Caco-2 (cell line): ENCODE measurements around the gene KLHL18. TPM values are rescaled to one million over a fixed set of nuclear protein-coding genes. Genes with fewer than 3 reads are reported as not detected.
"Not testable (repeated sequence)": the region's sequence is repeated elsewhere in the genome, so short reads cannot be mapped to it uniquely, and the experiment has no call there.

Experiments
- BruUV-seq: library from RNA; stranded (reverse); fragments of 400-500 nt; replicated peaks from 2 replicates; lab custom pipeline; 2021; lab: Mats Ljungman, UMichigan
- CTCF ChIA-PET: fragments of 300-600 bp; sonication (Branson Sonifier 250); formaldehyde crosslinking; loops from one replicate; lab custom pipeline; 2022; ENCODE audit warnings: antibody characterized with exemption; lab: Charles Lee
- POLR2A ChIA-PET: fragments of 300-600 bp; sonication (Branson Sonifier 250); formaldehyde crosslinking; loops from one replicate; lab custom pipeline; 2022; ENCODE audit warnings: antibody characterized with exemption; lab: Charles Lee
- DNase-seq, 2 experiments: peaks; one replicate each; pipeline versions ENCODE4 v3.0.0 to v3.0.0-alpha.2; 2020 to 2022
- H3K27me3 ChIP-seq: replicated peaks from 2 replicates; pipeline ENCODE4 v1.6.0; 2011; ENCODE audit warnings: low read length; ENCODE audit not compliant: control insufficient read depth, insufficient read depth
- H3K36me3 ChIP-seq: 2 replicates; pipeline ENCODE4 v1.5.1; 2011; ENCODE audit warnings: low read length; ENCODE audit not compliant: control insufficient read depth, insufficient read depth
- H3K4me1 ChIP-seq: fragments of 250-450 bp; sonication (Bioruptor Pico); 2 replicates; pipeline ENCODE4 v1.5.1; 2020; ENCODE audit warnings: mild to moderate bottlenecking
- H3K4me3 ChIP-seq: 2 replicates; pipeline ENCODE4 v1.5.1; 2011; ENCODE audit warnings: low read depth, mild to moderate bottlenecking, control low read depth, low read length
- H3K9me3 ChIP-seq: fragments of 250-450 bp; sonication (Bioruptor Pico); 2 replicates; pipeline ENCODE4 v1.5.1; 2020; ENCODE audit warnings: mild to moderate bottlenecking, moderate library complexity
- H3K27ac Mint-ChIP-seq: one replicate; pipeline ENCODE4 v1.8.0; 2022; ENCODE audit warnings: mixed read lengths; ENCODE audit not compliant: unreplicated experiment
- H3K27me3 Mint-ChIP-seq: one replicate; pipeline ENCODE4 v1.8.0; 2022; ENCODE audit warnings: mixed read lengths; ENCODE audit not compliant: insufficient read depth, unreplicated experiment
- H3K36me3 Mint-ChIP-seq: one replicate; pipeline ENCODE4 v1.8.0; 2022; ENCODE audit warnings: mild to moderate bottlenecking, mixed read lengths; ENCODE audit not compliant: insufficient read depth, unreplicated experiment
- H3K4me1 Mint-ChIP-seq: one replicate; pipeline ENCODE4 v1.8.0; 2022; ENCODE audit warnings: low read depth, mixed read lengths; ENCODE audit not compliant: unreplicated experiment
- H3K4me3 Mint-ChIP-seq: one replicate; pipeline ENCODE4 v1.8.0; 2022; ENCODE audit warnings: mild to moderate bottlenecking, moderate library complexity, mixed read lengths; ENCODE audit not compliant: unreplicated experiment
- H3K9me3 Mint-ChIP-seq: one replicate; pipeline ENCODE4 v1.8.0; 2022; ENCODE audit warnings: mixed read lengths; ENCODE audit not compliant: unreplicated experiment
- CTCF ChIP-seq, 2 experiments: fragments of 200-600 bp in 1 of 2; IDR thresholded peaks; 1 replicate in 1 of 2; 2 replicates in 1 of 2; pipeline versions ENCODE4 v1.5.1 to v1.8.0; 2011 to 2022; ENCODE audit warnings: antibody characterized with exemption in 1 of 2, control low read depth in 1 of 2, inconsistent platforms in 1 of 2, low read depth in 1 of 2, low read length in 1 of 2, mild to moderate bottlenecking in 1 of 2, moderate library complexity in 1 of 2; ENCODE audit not compliant: insufficient read depth in 1 of 2, severe bottlenecking in 1 of 2, unreplicated experiment in 1 of 2
- intact Hi-C: fragments of 100-400 bp; cut with micrococcal nuclease; formaldehyde crosslinking; loops from one replicate; pipeline ENCODE4 v1.10.0; 2022; ENCODE audit not compliant: unreplicated experiment
- total RNA-seq: library from RNA; stranded (reverse); gene quantifications from 2 replicates; pipeline ENCODE4 v1.2.3, GENCODE V29; 2022

The KLHL18 gene
- total RNA-seq, 1 experiment from 2014 or later = 29.5 TPM

GRCh38 chr3:47251689-47252088 lies 31.1 kb upstream of the KLHL18 start:
- Mint-ChIP-seq H3K27me3 (no peaks in the 10 kb centered on the region), H3K36me3 (no peaks in the 10 kb centered on the region), H3K4me1 (no peaks in the 10 kb centered on the region), H3K27ac (no peak overlapping the region), H3K4me3 (no peak overlapping the region), H3K9me3 (no peaks in the 10 kb centered on the region)
- CTCF ChIA-PET = interaction anchor here (1.8 kb wide), 1 partner anchor 72 kb away, joined by 11 read pairs; no protein-coding TSS in a partner anchor
- TF ChIP-seq CTCF (IDR thresholded peaks at IDR 0.05; ENCODE audit: insufficient read depth in 1 of 2, low read depth in 1 of 2, low read length in 1 of 2, severe bottlenecking in 1 of 2, unreplicated experiment in 1 of 2) = no peak
- no peaks in the 10 kb centered on the region for H3K9me3 ChIP-seq
- H3K36me3 ChIP-seq = no peaks in the 10 kb centered on the region
- no peak overlapping the region for H3K4me3 ChIP-seq
- no TSS peak for BruUV-seq
- no peak for DNase-seq
- no peaks in the 10 kb centered on the region for H3K4me1 ChIP-seq
- intact Hi-C loops = loop anchor here (2.0 kb wide), 2 partner anchors 31 to 119 kb away; partner anchors contain the start of genes KIF9 and KLHL18
- POLR2A ChIA-PET = no interaction called here
- no peaks in the 10 kb centered on the region for H3K27me3 ChIP-seq

GRCh38 chr3:47256331-47256730 lies 26.4 kb upstream of the KLHL18 start:
- H3K4me1 Mint-ChIP-seq, H3K4me3 ChIP-seq, POLR2A ChIA-PET, H3K9me3 ChIP-seq, H3K27ac Mint-ChIP-seq, H3K4me3 Mint-ChIP-seq, intact Hi-C loops, CTCF ChIA-PET, H3K27me3 Mint-ChIP-seq, H3K9me3 Mint-ChIP-seq, BruUV-seq, H3K36me3 ChIP-seq, DNase-seq, H3K36me3 Mint-ChIP-seq, H3K27me3 ChIP-seq: not testable (repeated sequence)
- H3K4me1 ChIP-seq = peaks cover 17% of the 10 kb centered on the region

- BruUV-seq = no TSS peak
- H3K27ac Mint-ChIP-seq = peak overlapping the region; percentile 61
- no peak overlapping the region for H3K4me3 Mint-ChIP-seq
- no peak for DNase-seq
- no peaks in the 10 kb centered on the region for H3K9me3 Mint-ChIP-seq
- TF ChIP-seq CTCF (IDR thresholded peaks at IDR 0.05; ENCODE audit: insufficient read depth in 1 of 2, low read depth in 1 of 2, low read length in 1 of 2, severe bottlenecking in 1 of 2, unreplicated experiment in 1 of 2) = no peak
- peaks cover 17% of the 10 kb centered on the region for H3K4me1 ChIP-seq
- no peaks in the 10 kb centered on the region for H3K36me3 ChIP-seq
- H3K4me1 Mint-ChIP-seq = peaks cover 10% of the 10 kb centered on the region
- CTCF ChIA-PET = no interaction called here
- no peaks in the 10 kb centered on the region for H3K36me3 Mint-ChIP-seq
- no peaks in the 10 kb centered on the region for H3K27me3 ChIP-seq
- H3K4me3 ChIP-seq = no peak overlapping the region
- intact Hi-C loops = no loop called here
- POLR2A ChIA-PET = no interaction called here
- H3K9me3 ChIP-seq = no peaks in the 10 kb centered on the region
- H3K27me3 Mint-ChIP-seq = no peaks in the 10 kb centered on the region
Observed at GRCh38 chr3:47259114-47259513, 23.6 kb upstream of the KLHL18 start.
